AG04450 (cell line): ENCODE results near the gene ESR1. TPM values are rescaled to one million over a fixed set of nuclear protein-coding genes. Genes with fewer than 3 reads are reported as not detected.

Source experiments
- CTCF ChIA-PET: fragments of 300-600, 350-600 bp; formaldehyde crosslinking; extraction: SDS; loops from one replicate; lab custom pipeline; 2022; ENCODE audit warnings: antibody characterized with exemption, inconsistent platforms; lab: Charles Lee
- POLR2A ChIA-PET: fragments of 350-600 bp; formaldehyde crosslinking; extraction: SDS; loops from one replicate; lab custom pipeline; 2021; ENCODE audit warnings: antibody characterized with exemption, inconsistent platforms; lab: Yijun Ruan, JAX
- DNase-seq: peaks from one replicate; pipeline ENCODE4 v3.0.0-alpha.2; 2011; ENCODE audit warnings: low read depth, low spot score
- H3K27ac ChIP-seq: one replicate; pipeline ENCODE4 v1.5.1; 2012; ENCODE audit warnings: low read depth, low read length, control low read depth
- H3K27me3 ChIP-seq: one replicate; pipeline ENCODE4 v1.6.0; 2012; ENCODE audit warnings: low read length; ENCODE audit not compliant: control insufficient read depth, insufficient read depth
- H3K4me3 ChIP-seq: 2 replicates; pipeline ENCODE4 v1.5.1; 2011; ENCODE audit warnings: mild to moderate bottlenecking, low read depth, low read length, control low read depth
- H3K9me3 ChIP-seq: 2 replicates; pipeline ENCODE4 v1.5.1; 2012; ENCODE audit warnings: low read length; ENCODE audit not compliant: control insufficient read depth, insufficient read depth
- polyA plus RNA-seq: library from polyadenylated mRNA; depleted of rRNA; stranded (reverse); fragments of >200 nt; gene quantifications from 2 replicates; pipeline ENCODE4 v1.2.3, GENCODE V29; 2011
- TF ChIP-seq, protein P1 (sequence below): IDR thresholded peaks from 2 replicates; pipeline ENCODE4 v1.5.1; 2011; ENCODE audit warnings: low read depth, low read length, control low read depth, inconsistent platforms

ESR1 gene
- polyA plus RNA-seq, 1 experiment: 0.02 TPM

- Histone ChIP-seq H3K9me3 (no peaks in the 10 kb centered on the region), H3K27me3 (no peaks in the 10 kb centered on the region), H3K4me3 (peak overlapping the region; percentile 27), H3K27ac (no peak overlapping the region)
- TF ChIP-seq, protein P1, sequence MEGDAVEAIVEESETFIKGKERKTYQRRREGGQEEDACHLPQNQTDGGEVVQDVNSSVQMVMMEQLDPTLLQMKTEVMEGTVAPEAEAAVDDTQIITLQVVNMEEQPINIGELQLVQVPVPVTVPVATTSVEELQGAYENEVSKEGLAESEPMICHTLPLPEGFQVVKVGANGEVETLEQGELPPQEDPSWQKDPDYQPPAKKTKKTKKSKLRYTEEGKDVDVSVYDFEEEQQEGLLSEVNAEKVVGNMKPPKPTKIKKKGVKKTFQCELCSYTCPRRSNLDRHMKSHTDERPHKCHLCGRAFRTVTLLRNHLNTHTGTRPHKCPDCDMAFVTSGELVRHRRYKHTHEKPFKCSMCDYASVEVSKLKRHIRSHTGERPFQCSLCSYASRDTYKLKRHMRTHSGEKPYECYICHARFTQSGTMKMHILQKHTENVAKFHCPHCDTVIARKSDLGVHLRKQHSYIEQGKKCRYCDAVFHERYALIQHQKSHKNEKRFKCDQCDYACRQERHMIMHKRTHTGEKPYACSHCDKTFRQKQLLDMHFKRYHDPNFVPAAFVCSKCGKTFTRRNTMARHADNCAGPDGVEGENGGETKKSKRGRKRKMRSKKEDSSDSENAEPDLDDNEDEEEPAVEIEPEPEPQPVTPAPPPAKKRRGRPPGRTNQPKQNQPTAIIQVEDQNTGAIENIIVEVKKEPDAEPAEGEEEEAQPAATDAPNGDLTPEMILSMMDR: peak; percentile 83
- POLR2A ChIA-PET: no interaction called here
- CTCF ChIA-PET: interaction anchor here (0.6 to 3.6 kb wide), 25 partner anchors 9 to 577 kb away, joined by 3 to 93 read pairs (median 6); no protein-coding TSS in a partner anchor
- DNase-seq: peak; percentile 41
Measured at GRCh38 chr6:151763938-151764680, 43.4 kb upstream of the ESR1 start.

GRCh38 chr6:151765444-151765886 lies 42.0 kb upstream of the ESR1 start:
- Histone ChIP-seq H3K27ac (no peak overlapping the region), H3K4me3 (no peak overlapping the region), H3K9me3 (no peaks in the 10 kb centered on the region), H3K27me3 (no peaks in the 10 kb centered on the region)
- POLR2A ChIA-PET: no interaction called here
- TF ChIP-seq, protein P1: peak; percentile 79
- CTCF ChIA-PET: interaction anchor here (0.6 to 3.6 kb wide), 61 partner anchors 9 to 1158 kb away, joined by 3 to 93 read pairs (median 4); no protein-coding TSS in a partner anchor
- peak; percentile 37 for DNase-seq

GRCh38 chr6:151772446-151772845 lies 35.0 kb upstream of the ESR1 start:
- DNase-seq: no peak
- TF ChIP-seq, protein P1: no peak
- CTCF ChIA-PET: no interaction called here
- Histone ChIP-seq H3K4me3 (no peak overlapping the region), H3K9me3 (no peaks in the 10 kb centered on the region), H3K27ac (no peak overlapping the region), H3K27me3 (no peaks in the 10 kb centered on the region)
- POLR2A ChIA-PET: no interaction called here

GRCh38 chr6:151773382-151773781 lies 34.1 kb upstream of the ESR1 start:
- DNase-seq: no peak
- CTCF ChIA-PET: interaction anchor here (2.4 kb wide), 1 partner anchor 8 kb away, joined by 13 read pairs; no protein-coding TSS in a partner anchor
- POLR2A ChIA-PET: no interaction called here
- Histone ChIP-seq H3K9me3 (no peaks in the 10 kb centered on the region), H3K27me3 (no peaks in the 10 kb centered on the region), H3K27ac (no peak overlapping the region), H3K4me3 (no peak overlapping the region)
- TF ChIP-seq, protein P1: no peak

GRCh38 chr6:151782560-151782959 lies 24.9 kb upstream of the ESR1 start:
- DNase-seq: no peak
- H3K27me3 ChIP-seq: no peaks in the 10 kb centered on the region
- TF ChIP-seq, protein P1: no peak
- no peak overlapping the region for H3K27ac ChIP-seq
- POLR2A ChIA-PET: no interaction called here
- CTCF ChIA-PET: interaction anchor here (0.9 kb wide), 1 partner anchor 18 kb away, joined by 4 read pairs; no protein-coding TSS in a partner anchor
- H3K4me3 ChIP-seq: no peak overlapping the region
- no peaks in the 10 kb centered on the region for H3K9me3 ChIP-seq
